ENCODE results near the gene EXOSC5.

DNA sequence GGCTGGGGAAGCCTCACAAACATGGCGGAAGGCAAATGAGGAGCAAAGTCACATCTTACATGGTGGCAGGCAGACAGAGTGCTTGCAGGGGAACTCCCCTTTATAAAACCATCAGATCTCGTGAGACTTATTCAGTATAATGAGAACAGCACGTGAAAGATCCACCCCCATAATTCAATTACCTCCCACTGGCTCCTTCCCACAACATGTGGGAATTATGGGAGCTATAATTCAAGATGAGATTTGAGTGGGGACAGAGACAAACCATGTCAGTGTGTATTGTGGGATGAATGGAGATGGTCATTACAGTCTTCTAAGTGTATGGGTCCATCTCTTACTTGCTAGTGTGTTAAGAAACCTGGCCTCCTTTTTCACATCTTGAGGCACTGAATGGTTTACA, 4.9 kb upstream of the EXOSC5 start:
- no peak for TF ChIP-seq EZH2phosphoT487 (IDR thresholded peaks at IDR 0.05; ENCODE audit: borderline replicate concordance, low read depth, low read length)
- TF ChIP-seq, protein P1, sequence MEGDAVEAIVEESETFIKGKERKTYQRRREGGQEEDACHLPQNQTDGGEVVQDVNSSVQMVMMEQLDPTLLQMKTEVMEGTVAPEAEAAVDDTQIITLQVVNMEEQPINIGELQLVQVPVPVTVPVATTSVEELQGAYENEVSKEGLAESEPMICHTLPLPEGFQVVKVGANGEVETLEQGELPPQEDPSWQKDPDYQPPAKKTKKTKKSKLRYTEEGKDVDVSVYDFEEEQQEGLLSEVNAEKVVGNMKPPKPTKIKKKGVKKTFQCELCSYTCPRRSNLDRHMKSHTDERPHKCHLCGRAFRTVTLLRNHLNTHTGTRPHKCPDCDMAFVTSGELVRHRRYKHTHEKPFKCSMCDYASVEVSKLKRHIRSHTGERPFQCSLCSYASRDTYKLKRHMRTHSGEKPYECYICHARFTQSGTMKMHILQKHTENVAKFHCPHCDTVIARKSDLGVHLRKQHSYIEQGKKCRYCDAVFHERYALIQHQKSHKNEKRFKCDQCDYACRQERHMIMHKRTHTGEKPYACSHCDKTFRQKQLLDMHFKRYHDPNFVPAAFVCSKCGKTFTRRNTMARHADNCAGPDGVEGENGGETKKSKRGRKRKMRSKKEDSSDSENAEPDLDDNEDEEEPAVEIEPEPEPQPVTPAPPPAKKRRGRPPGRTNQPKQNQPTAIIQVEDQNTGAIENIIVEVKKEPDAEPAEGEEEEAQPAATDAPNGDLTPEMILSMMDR (conservative IDR thresholded peaks at IDR 0.05; ENCODE audit: low read length): no peak
